GM19025 (cell line): ENCODE results near the gene CLEC4C.
"Not testable (repeated sequence)": the region's sequence is repeated elsewhere in the genome, so short reads cannot be mapped to it uniquely, and the experiment has no call there.

Source experiments
- ATAC-seq: cut with Tn5 transposase; IDR thresholded peaks from one replicate; pipeline ENCODE4 v1.9.1; 2021; ENCODE audit warnings: mild to moderate bottlenecking, low read depth, moderate library complexity; ENCODE audit not compliant: unreplicated experiment

Gene CLEC4C

DNA sequence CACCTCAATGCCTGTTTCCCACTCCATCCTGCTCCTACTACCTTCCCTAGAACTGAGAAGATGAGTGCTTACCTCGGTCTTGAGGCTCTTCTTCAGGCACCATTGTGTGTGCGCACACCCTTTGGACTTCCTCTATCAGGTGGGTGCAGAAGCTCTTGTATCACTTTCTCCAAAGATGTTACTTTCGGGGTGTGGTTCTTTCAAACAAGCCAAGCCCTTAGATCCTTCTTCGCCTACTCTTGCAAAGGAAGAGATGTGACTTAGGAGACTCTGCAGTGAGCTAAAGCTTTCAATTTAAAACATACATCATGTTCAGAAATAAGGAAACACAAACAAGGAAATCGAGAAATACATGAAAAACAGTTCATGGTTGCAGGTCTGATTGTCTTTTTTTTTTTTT is at the start of gene CLEC4C:
CLEC4C (minus strand) TSS at position 130 of the 400 bp plus-strand sequence; CDS start at position 103, 27 bp downstream.
- ATAC-seq = no peak

GRCh38 chr12:7793211-7793610 is 46.0 kb upstream of the CLEC4C start:
- ATAC-seq = no peak

GRCh38 chr12:7788884-7789528 is 41.8 kb upstream of the CLEC4C start, which contains the start of gene NANOG:
Gene NANOG (plus strand): TSS chr12:7789402. CDS start chr12:7789615, 213 bp downstream.
- ATAC-seq = not testable (repeated sequence)

- no peak for ATAC-seq
Observed at GRCh38 chr12:7788294-7788660, 41.1 kb upstream of the CLEC4C start.

- no peak for ATAC-seq
Observed at GRCh38 chr12:7787574-7788293, 40.6 kb upstream of the CLEC4C start.

DNA sequence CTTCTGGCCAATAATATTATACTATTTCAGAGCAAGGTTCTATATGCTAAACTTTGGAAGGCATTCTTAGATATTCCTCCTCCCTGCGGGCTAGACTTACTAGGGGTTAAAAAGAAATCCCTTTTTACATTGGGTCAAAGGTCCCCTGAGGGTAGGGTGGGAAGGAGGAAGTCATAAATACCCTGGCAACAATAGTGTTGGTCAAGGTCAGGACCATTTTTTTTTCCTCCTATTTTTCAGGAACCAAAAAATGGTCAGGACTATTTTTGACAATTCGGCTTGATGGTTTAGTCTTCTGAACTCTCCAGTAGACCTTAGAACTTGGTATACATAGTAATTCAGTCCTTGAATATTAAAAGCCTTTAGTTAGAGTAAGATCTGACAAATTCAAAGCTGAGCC is 37.5 kb upstream of the CLEC4C start:
- no peak for ATAC-seq

- not testable (repeated sequence) for ATAC-seq
Observed at GRCh38 chr12:7783433-7783832, 36.3 kb upstream of the CLEC4C start.

DNA sequence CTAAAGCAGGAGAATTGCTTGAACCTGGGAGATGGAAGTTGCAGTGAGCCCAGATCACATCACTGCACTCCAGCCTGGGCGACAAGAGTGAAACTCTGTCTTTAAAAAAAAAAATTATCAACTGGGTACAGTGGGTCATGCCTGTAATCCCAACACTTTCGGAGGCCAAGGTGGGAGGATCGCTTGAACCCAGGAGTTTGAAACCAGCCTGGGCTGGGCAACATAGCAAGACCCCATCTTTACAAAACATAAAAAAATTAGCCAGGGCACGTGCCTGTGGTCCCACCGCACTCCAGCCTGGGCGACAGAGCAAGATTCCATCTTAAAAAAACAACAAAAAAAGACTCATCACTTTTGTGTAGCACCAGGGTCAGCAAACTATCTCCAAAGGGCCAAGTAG is 34.9 kb upstream of the CLEC4C start:
- no peak for ATAC-seq

GRCh38 chr12:7781274-7781673 is 34.1 kb upstream of the CLEC4C start:
- no peak for ATAC-seq

DNA sequence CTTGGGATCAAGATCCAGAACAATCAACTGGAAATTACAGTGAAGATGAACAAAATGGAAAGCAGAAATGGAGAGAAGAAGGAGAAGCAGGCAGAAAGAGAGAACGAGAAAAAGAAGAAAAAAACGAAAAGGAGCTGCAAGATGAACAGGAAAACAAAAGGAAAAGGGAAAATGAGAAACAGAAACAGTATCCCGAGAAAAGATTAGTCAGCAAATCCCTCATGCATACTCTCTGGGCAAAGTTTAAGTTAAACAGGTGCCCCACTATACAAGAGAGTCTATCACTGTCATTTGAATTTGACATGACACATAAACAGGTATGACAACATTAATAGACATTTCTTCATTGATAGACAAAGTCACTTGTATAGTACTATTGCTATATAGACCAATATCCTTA is 22.8 kb upstream of the CLEC4C start:
- ATAC-seq = no peak

DNA sequence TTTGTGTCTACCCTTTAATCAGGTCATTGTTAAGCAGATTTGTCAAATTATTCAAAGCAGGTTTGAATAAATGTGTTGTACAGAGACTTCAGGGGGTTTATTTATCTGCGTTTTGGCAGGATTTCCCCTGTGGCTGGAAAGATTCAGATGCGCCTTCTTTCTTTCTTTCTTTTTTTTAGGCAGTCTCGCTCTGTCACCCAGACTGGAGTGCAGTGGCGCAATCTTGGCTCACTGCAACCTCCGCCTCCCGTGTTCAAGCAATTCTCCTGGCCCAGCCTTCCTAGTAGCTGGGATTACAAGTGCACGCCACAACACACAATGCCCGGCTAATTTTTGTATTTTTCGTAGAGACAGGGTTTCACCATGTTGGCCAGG is 11.6 kb upstream of the CLEC4C start:
- no peak for ATAC-seq

DNA sequence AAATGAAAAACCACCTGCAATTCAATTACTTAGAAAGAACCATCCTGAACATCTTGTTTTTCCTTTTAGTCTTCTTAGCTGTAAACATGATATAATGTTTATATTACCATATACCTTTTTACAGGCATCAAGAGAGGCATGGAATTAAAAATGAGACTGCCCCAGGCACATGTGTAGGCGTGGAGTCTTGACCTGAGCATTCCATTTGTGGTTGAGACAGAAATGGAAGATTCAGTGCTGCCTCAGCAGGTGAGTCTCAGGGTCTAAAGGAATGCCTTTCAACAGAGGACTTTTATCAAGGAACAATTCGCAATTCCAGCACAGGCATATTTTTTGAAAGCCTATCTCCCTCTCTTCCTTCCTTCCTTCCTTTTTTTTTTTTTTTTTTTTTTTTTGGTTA is 9.8 kb upstream of the CLEC4C start:
- no peak for ATAC-seq

DNA sequence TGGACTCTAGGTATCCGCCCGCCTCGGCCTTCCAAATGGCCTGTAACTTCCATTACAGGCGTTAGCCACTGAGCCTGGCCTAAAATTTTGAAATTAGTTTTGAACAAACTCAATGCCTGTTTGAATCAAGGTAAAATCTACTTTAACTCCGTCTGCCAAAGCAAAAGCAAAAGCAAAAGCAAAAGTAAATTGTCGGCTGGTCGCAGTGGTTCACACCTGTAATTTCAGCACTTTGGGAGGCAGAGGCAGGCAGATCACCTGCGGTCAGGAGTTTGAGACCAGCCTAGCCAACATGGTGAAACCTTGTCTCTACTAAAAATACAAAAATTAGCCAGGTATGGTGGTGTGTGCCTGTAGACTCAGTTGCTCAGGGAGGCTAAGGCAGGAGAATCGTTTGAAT is 8.5 kb upstream of the CLEC4C start:
- not testable (repeated sequence) for ATAC-seq

DNA sequence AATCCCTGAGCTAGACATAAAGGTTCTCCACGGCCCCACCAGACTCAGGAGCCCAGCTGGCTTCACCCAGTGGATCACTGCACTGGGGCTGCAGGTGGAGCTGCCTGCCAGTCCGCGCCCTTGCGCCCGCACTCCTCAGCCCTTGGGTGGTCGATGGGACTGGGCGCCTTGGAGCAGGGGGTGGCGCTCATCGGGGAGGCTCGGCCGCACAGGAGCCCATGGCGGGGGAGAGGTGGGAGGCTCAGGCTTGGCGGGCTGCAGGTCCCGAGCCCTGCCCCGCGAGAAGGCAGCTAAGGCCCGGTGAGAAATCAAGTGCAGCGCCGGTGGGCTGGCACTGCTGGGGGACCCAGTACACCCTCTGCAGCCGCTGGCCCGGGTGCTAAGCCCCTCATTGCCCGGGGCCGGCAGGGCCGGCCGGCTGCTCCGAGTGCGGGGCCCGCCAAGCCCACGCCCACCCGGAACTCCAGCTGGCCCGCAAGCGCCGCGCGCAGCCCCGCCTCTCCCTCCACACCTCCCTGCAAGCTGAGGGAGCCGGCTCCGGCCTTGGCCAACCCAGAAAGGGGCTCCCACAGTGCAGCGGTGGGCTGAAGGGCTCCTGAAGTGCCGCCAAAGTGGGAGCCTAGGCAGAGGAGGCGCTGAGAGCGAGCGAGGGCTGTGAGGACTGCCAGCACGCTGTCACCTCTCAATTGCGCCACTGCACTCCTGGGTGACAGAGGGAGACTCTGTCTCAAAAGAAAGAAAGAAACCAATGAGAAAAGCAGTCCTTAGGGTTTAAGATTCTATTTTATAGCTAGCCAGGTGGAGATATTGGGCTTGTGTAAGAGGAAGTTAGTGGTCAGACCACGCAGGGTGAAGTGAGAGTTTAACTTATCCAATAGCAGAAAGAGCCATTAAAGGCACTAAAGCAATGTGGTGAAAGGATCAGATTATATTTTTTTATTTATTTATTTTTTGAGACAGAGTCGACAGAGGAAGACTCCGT is 5.1 kb upstream of the CLEC4C start:
- ATAC-seq = not testable (repeated sequence)

GRCh38 chr12:7751394-7751793 is 4.2 kb upstream of the CLEC4C start:
- no peak for ATAC-seq

- ATAC-seq = no peak
Observed at GRCh38 chr12:7750350-7750749, 3.2 kb upstream of the CLEC4C start.

DNA sequence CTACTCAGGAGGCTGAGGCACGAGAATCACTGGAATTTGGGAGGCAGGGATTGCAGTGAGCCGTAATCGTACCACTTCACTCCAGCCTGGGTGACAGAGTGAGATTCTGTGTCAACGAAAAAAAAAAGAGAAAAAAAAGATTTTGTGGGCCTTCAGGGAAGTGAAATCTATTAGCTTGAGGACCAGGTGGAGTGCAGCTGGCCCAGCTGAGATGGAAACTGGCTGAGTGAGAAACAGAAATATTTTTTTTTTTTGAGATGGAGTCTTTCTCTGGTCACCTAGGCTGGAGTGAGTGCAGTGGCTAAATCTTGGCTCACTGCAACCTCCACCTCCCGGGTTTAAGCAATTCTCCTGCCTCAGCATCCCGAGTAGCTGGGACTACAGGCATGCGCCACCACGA is 2.3 kb upstream of the CLEC4C start:
- ATAC-seq = no peak

- ATAC-seq = no peak
Observed at GRCh38 chr12:7748852-7749251, 1.7 kb upstream of the CLEC4C start.

GRCh38 chr12:7732993-7733392 is 14.2 kb downstream of the CLEC4C start:
- ATAC-seq = no peak

GRCh38 chr12:7731486-7731885 is 15.7 kb downstream of the CLEC4C start:
- no peak for ATAC-seq

DNA sequence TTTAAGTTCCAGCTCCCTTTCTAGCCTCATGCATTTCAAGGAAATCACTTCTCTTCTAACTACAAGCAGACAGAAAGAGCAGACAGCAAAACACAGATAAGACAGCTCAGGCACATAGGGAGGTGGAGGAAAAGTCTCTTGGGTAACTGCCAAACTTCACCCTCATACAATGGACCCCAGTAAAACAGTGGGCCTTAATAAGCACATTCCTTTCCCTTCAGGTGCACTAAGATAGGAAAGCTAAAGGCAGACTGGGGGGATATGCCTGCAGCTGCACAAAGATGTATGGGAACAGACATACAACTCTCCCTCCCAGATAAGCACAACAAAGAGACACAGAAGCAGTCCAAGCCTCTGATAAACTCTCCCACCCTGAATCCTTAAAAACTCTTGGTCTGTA is 16.2 kb downstream of the CLEC4C start:
- not testable (repeated sequence) for ATAC-seq
